ENCODE measurements around the gene CASP3.

Gene CASP3

DNA sequence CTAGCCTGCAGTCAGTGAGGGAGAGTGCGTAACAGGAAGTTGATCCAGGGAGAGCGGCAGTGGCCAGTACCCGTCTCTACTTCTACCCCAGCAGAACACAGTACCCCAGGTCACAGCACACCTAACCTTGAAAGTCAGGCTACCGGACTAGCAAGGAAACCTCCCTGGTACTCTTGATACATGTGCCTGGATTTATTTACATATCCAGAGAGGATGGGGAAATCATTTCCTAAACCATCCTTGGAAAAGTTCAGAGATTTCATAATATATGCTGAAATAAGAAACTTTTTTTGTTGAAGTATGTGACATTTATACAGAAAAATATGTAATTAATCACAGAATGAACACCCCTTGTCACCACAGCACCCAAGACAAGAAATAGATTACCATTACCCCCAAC, 24.8 kb upstream of the CASP3 start:
- Histone ChIP-seq H3K27ac (no peak overlapping the region), H3K4me3 (no peak overlapping the region)
- TF ChIP-seq, protein P1, sequence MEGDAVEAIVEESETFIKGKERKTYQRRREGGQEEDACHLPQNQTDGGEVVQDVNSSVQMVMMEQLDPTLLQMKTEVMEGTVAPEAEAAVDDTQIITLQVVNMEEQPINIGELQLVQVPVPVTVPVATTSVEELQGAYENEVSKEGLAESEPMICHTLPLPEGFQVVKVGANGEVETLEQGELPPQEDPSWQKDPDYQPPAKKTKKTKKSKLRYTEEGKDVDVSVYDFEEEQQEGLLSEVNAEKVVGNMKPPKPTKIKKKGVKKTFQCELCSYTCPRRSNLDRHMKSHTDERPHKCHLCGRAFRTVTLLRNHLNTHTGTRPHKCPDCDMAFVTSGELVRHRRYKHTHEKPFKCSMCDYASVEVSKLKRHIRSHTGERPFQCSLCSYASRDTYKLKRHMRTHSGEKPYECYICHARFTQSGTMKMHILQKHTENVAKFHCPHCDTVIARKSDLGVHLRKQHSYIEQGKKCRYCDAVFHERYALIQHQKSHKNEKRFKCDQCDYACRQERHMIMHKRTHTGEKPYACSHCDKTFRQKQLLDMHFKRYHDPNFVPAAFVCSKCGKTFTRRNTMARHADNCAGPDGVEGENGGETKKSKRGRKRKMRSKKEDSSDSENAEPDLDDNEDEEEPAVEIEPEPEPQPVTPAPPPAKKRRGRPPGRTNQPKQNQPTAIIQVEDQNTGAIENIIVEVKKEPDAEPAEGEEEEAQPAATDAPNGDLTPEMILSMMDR (IDR thresholded peaks at IDR 0.05) = no peak
- no peak for DNase-seq (ENCODE audit: low spot score)

DNA sequence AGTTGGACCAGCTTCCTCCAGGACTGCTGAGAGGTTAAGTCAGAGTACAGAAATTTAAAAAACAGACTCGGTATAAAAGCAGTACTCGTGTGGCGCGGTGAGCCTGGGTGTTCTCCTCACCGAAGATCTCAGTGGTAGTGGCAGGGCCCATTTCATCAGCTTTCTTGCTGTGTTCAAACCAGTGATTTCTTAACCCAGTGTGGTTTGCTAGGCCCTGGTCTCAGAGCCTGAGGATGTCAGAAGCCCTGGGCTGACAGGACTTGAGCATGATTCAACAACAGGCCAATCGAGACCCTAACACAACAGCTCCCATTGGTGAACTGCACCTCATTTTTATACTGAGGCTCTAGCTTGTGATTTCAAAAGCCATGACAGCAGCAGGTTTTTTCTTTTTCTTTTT, 23.5 kb upstream of the CASP3 start:
- no peak for DNase-seq (ENCODE audit: low spot score)
- TF ChIP-seq, protein P1 (IDR thresholded peaks at IDR 0.05) = no peak
- Histone ChIP-seq H3K4me3 (no peak overlapping the region), H3K27ac (no peak overlapping the region)

DNA sequence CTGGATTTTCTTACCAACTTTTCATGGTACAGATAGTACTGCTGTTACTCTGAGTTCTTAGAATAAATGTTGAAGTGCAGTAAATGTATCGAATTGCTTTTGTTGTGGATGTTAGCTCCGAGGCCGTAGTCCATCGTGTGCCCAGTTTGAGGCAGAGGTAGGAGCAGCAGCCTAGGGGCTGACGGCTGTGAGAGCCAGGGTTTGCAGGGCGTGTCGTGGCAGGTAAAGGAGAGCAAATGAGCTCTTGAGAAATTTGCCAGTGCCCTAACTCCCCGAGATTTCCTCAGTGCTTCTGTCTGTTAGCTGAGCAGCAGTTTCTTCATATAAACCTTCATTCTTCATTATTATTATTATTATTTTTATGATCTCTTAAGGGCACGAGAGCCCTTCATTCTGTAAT, 21.9 kb upstream of the CASP3 start:
- H3K4me3 ChIP-seq = no peak overlapping the region
- no peak for DNase-seq (ENCODE audit: low spot score)

DNA sequence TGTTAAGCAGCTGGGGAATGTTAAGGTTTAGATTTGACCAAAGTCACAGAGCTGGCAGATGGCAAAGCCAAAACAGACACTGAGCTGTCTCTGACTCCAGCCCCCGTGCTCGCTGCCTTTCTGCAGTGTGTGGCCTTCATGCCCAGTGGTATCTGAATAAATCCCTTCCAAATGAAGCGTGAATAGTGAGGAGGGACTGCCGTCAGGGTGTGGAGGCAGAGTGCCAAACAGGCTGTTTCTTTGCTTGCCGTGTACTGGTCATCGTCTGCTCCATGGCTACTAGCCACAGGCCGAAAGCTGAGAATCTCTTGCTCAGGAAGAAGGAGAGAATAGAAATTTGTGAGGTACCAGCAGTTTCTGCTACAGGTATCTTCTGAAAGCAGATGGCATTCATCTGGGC, 20.0 kb upstream of the CASP3 start:
- Histone ChIP-seq H3K4me3 (no peak overlapping the region), H3K27ac (no peak overlapping the region)
- DNase-seq (ENCODE audit: low spot score) = no peak
- TF ChIP-seq, protein P1 (IDR thresholded peaks at IDR 0.05) = no peak

More for the DNA sequence above, 21.9 kb upstream of the CASP3 start:
- no peak overlapping the region for H3K27ac ChIP-seq
- TF ChIP-seq, protein P1 (IDR thresholded peaks at IDR 0.05) = no peak

DNA sequence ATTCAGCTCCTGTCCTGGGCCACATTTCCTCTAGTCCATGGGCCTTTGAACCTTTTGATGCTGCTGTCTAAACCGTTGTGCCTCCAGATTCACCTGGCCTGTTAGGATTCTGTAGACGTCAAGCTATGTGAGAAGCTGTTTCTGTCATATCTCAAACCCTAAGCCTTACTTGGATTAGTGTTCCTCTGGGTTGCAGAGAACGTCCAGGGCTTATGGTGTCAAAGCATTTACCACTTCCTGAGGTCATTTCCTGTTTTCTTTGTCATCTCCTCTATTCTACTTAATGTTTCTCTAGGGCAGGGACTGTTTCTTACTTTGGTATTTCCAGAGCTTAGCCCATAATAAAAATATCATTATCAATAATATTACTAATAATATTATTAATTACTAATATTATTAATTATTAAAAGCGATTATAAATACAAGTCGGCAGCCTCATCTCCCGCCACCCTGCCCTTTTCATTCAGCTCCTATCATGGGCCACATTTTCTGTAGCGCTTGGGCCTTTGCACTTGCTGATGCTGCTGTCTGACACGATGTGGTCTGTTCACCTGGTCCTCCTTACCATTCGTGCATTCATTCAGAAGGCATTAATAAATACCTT, 19.4 kb upstream of the CASP3 start:
- no peak for DNase-seq (ENCODE audit: low spot score)
- TF ChIP-seq, protein P1 (IDR thresholded peaks at IDR 0.05) = no peak
- Histone ChIP-seq H3K27ac (no peak overlapping the region), H3K4me3 (no peak overlapping the region)

DNA sequence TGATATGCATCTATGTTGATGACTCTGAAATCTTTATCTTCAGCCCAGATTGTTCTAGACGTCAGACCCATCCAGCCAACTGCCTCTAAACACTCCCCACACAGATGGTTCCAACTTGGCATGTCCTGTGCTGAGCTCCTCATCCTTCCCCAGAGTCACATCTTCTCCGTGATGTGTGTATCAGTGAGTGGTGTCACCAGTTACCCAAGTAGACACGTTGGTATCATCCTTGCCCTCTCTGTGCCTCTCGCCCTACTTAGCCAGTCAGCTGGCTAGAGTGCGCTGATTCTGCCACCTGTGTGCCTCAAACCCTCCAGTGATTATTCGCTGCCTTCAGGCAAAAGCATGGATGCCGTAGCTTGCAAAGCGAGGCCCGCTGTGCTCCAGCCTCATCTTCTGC, 18.8 kb upstream of the CASP3 start:
- TF ChIP-seq, protein P1 (IDR thresholded peaks at IDR 0.05) = no peak
- H3K4me3 ChIP-seq = no peak overlapping the region
- H3K27ac ChIP-seq = no peak overlapping the region
- no peak for DNase-seq (ENCODE audit: low spot score)

DNA sequence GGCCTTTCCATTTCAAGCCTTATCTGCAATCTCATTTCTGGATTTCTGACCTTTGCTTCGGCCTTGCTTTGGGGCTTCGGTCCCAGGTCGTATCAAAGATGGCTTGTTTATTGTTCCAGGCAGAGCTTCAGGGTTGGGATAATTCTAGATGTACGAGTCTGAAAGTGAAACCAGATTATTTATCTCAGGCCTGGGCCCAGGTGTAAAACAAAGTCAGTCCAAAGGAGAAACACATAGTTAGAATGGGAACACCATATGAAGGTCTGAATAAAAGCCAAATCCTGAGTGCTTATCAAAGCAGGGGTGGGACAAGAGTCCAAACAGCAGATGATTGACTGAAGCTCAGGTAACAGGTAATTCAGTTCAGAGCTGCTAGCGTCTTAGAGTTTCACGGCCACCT, 17.4 kb upstream of the CASP3 start:
- H3K27ac ChIP-seq = no peak overlapping the region
- TF ChIP-seq, protein P1 (IDR thresholded peaks at IDR 0.05) = no peak
- no peak overlapping the region for H3K4me3 ChIP-seq
- DNase-seq (ENCODE audit: low spot score) = no peak
